ENCODE data around the gene MAP4K1.

DNA sequence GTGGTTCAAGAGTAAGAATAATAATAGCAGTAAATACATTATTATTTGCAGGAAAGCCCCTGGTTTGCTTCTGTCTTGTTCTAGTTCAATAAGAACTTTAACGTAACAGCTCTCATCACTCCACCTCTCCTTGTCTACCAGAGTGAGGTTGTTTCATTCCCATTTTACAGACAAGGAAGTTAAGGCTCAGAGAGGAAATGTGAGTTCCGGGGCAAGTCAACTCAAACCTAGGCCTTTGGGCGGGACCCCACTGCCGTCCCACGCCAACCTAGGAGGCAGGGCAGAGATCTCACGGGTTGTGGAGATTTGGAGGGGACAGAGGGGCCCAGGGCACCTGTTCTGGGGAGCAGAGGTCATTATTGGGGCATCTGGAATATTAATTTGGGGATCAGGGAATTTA, 1.5 kb downstream of the MAP4K1 start:
- TF ChIP-seq, protein P1, sequence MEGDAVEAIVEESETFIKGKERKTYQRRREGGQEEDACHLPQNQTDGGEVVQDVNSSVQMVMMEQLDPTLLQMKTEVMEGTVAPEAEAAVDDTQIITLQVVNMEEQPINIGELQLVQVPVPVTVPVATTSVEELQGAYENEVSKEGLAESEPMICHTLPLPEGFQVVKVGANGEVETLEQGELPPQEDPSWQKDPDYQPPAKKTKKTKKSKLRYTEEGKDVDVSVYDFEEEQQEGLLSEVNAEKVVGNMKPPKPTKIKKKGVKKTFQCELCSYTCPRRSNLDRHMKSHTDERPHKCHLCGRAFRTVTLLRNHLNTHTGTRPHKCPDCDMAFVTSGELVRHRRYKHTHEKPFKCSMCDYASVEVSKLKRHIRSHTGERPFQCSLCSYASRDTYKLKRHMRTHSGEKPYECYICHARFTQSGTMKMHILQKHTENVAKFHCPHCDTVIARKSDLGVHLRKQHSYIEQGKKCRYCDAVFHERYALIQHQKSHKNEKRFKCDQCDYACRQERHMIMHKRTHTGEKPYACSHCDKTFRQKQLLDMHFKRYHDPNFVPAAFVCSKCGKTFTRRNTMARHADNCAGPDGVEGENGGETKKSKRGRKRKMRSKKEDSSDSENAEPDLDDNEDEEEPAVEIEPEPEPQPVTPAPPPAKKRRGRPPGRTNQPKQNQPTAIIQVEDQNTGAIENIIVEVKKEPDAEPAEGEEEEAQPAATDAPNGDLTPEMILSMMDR (IDR thresholded peaks at IDR 0.05; ENCODE audit: insufficient read depth, low read length), result no peak
- TF ChIP-seq, protein P2, sequence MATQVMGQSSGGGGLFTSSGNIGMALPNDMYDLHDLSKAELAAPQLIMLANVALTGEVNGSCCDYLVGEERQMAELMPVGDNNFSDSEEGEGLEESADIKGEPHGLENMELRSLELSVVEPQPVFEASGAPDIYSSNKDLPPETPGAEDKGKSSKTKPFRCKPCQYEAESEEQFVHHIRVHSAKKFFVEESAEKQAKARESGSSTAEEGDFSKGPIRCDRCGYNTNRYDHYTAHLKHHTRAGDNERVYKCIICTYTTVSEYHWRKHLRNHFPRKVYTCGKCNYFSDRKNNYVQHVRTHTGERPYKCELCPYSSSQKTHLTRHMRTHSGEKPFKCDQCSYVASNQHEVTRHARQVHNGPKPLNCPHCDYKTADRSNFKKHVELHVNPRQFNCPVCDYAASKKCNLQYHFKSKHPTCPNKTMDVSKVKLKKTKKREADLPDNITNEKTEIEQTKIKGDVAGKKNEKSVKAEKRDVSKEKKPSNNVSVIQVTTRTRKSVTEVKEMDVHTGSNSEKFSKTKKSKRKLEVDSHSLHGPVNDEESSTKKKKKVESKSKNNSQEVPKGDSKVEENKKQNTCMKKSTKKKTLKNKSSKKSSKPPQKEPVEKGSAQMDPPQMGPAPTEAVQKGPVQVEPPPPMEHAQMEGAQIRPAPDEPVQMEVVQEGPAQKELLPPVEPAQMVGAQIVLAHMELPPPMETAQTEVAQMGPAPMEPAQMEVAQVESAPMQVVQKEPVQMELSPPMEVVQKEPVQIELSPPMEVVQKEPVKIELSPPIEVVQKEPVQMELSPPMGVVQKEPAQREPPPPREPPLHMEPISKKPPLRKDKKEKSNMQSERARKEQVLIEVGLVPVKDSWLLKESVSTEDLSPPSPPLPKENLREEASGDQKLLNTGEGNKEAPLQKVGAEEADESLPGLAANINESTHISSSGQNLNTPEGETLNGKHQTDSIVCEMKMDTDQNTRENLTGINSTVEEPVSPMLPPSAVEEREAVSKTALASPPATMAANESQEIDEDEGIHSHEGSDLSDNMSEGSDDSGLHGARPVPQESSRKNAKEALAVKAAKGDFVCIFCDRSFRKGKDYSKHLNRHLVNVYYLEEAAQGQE (IDR thresholded peaks at IDR 0.05; ENCODE audit: insufficient replicate concordance, low read depth), result no peak
- no peak for TF ChIP-seq POLR2AphosphoS5 (IDR thresholded peaks at IDR 0.05; ENCODE audit: low read depth)
